ENCODE data around the gene CHMP3. TPM values are rescaled to one million over a fixed set of nuclear protein-coding genes. Genes with fewer than 3 reads are reported as not detected.
"Not testable (repeated sequence)": the region's sequence is repeated elsewhere in the genome, so short reads cannot be mapped to it uniquely, and the experiment has no call there.

The CHMP3 gene
- polyA plus RNA-seq, 1 of the 3 experiments (the other 2 are of a cell fraction) = 75.3 TPM

- Histone ChIP-seq H3K27ac (ENCODE audit: low read depth in 2 of 2, low read length in 1 of 2) (no peak overlapping the region), H3K9ac (no peak overlapping the region), H4K20me1 (ENCODE audit: insufficient read depth) (no peaks in the 10 kb centered on the region), H3F3A (replicated peaks; ENCODE audit: insufficient read depth) (no peaks in the 10 kb centered on the region), H3K27me3 (ENCODE audit: insufficient read depth) (no peaks in the 10 kb centered on the region), H3K4me2 (no peak overlapping the region), H3K9me3 (no peaks in the 10 kb centered on the region), H2AFZ (ENCODE audit: low read depth) (no peak overlapping the region), H3K4me1 (ENCODE audit: control insufficient read depth in 1 of 2, insufficient read depth in 2 of 2, low read depth in 1 of 2, low read length in 1 of 2) (no peaks in the 10 kb centered on the region; a peak in 2 of 4 replicates), H3K9me2 (no peaks in the 10 kb centered on the region), H3K79me2 (ENCODE audit: insufficient read depth) (no peaks in the 10 kb centered on the region), H3K4me3 (ENCODE audit: low read depth in 2 of 2, low read length in 1 of 2) (no peak overlapping the region), H3K36me3 (replicated peaks in 1 of 2; ENCODE audit: control insufficient read depth in 1 of 2, insufficient read depth in 2 of 2, low read length in 1 of 2) (peaks cover 24 to 72% of the 10 kb centered on the region in 2 experiments)
- TF ChIP-seq RCOR1 (IDR thresholded peaks at IDR 0.05; ENCODE audit: low read length) (no peak), RFX5 (IDR thresholded peaks at IDR 0.05; ENCODE audit: low read length) (no peak), SIN3A (IDR thresholded peaks at IDR 0.05; ENCODE audit: borderline replicate concordance, low read depth, low read length) (no peak), TAF1 (IDR thresholded peaks at IDR 0.05; ENCODE audit: borderline replicate concordance, low read depth, low read length) (no peak), RAD21 (IDR thresholded peaks at IDR 0.05; ENCODE audit: low read length) (no peak), FOSL2 (IDR thresholded peaks at IDR 0.05; ENCODE audit: borderline replicate concordance, low read depth) (no peak), EP300 (IDR thresholded peaks at IDR 0.05; ENCODE audit: borderline replicate concordance in 1 of 2, low read depth in 1 of 2, low read length in 1 of 2) (no peak), JUND (IDR thresholded peaks at IDR 0.05) (no peak)
- TF ChIP-seq, protein P1, sequence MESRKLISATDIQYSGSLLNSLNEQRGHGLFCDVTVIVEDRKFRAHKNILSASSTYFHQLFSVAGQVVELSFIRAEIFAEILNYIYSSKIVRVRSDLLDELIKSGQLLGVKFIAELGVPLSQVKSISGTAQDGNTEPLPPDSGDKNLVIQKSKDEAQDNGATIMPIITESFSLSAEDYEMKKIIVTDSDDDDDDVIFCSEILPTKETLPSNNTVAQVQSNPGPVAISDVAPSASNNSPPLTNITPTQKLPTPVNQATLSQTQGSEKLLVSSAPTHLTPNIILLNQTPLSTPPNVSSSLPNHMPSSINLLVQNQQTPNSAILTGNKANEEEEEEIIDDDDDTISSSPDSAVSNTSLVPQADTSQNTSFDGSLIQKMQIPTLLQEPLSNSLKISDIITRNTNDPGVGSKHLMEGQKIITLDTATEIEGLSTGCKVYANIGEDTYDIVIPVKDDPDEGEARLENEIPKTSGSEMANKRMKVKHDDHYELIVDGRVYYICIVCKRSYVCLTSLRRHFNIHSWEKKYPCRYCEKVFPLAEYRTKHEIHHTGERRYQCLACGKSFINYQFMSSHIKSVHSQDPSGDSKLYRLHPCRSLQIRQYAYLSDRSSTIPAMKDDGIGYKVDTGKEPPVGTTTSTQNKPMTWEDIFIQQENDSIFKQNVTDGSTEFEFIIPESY (IDR thresholded peaks at IDR 0.05; ENCODE audit: borderline replicate concordance, low read depth) = no peak
- TF ChIP-seq, protein P2, sequence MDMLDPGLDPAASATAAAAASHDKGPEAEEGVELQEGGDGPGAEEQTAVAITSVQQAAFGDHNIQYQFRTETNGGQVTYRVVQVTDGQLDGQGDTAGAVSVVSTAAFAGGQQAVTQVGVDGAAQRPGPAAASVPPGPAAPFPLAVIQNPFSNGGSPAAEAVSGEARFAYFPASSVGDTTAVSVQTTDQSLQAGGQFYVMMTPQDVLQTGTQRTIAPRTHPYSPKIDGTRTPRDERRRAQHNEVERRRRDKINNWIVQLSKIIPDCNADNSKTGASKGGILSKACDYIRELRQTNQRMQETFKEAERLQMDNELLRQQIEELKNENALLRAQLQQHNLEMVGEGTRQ (IDR thresholded peaks at IDR 0.05; ENCODE audit: borderline replicate concordance, low read depth, low read length) = no peak
- CTCF ChIA-PET = no interaction called here
- WGBS (ENCODE audit: low lambda C conversion rate) = 82% methylated on average over 6 of the region's 6 CpGs
- DNase-seq = no peak
- POLR2A ChIA-PET = no interaction called here
Measured at GRCh38 chr2:86499326-86499725, 63.9 kb downstream of the CHMP3 start.

DNA sequence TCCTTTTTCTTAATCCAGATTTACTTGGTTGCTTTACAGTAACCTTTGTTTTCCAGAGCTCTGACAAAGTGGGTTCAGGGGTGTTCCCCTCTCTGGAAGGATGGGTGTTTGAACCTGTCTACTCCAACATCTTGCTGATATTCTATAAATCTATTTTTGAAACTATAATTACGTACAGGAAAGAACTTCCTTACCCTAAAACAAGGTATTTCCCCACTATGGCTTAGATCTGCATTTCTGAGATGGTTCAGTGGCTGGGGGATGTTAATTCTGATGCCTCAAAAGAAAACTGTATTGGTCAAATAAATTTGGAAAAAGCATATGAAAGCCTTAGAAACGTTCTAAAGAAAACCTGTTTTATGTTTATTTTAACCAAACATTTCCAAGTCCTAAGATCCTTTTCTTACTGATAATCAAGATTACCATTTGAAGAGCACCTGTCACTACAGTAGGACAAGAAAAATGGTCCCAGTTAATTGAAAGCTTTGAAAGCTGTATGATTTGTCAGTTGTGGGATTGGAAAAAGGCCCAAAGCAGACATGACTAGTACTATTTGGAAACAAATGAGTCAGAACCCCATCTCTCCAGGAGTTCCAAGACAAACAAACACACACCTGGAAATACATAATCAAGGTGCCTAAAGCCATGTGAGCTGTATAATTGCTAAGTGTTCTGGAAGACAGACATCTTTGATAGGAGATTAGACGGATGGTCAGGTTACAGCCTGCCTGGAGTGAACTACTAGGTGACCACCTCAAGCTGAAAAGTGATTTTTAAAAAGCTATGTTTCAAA is 64.6 kb downstream of the CHMP3 start:
- H2AFZ ChIP-seq (ENCODE audit: low read depth) = no peak overlapping the region
- no peak overlapping the region for H3K4me3 ChIP-seq (ENCODE audit: low read depth in 2 of 2, low read length in 1 of 2)
- peaks cover 26 to 78% of the 10 kb centered on the region in 2 experiments for H3K36me3 ChIP-seq (replicated peaks in 1 of 2; ENCODE audit: control insufficient read depth in 1 of 2, insufficient read depth in 2 of 2, low read length in 1 of 2)
- ChIA-PET POLR2A (no interaction called here), CTCF (no interaction called here)
- H3F3A ChIP-seq (replicated peaks; ENCODE audit: insufficient read depth) = no peaks in the 10 kb centered on the region
- no peak for DNase-seq
- H3K9ac ChIP-seq = no peak overlapping the region
- H3K9me3 ChIP-seq = no peaks in the 10 kb centered on the region
- no peak overlapping the region for H3K4me2 ChIP-seq
- TF ChIP-seq, protein P3, sequence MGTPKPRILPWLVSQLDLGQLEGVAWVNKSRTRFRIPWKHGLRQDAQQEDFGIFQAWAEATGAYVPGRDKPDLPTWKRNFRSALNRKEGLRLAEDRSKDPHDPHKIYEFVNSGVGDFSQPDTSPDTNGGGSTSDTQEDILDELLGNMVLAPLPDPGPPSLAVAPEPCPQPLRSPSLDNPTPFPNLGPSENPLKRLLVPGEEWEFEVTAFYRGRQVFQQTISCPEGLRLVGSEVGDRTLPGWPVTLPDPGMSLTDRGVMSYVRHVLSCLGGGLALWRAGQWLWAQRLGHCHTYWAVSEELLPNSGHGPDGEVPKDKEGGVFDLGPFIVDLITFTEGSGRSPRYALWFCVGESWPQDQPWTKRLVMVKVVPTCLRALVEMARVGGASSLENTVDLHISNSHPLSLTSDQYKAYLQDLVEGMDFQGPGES (IDR thresholded peaks at IDR 0.05; ENCODE audit: low read depth, low read length) = no peak
- TF ChIP-seq GATA2 (CRISPR knock-in tag; IDR thresholded peaks at IDR 0.05) (no peak), JUND (IDR thresholded peaks at IDR 0.05) (no peak), RFX5 (IDR thresholded peaks at IDR 0.05; ENCODE audit: low read length) (no peak), PBX3 (IDR thresholded peaks at IDR 0.05) (no peak), TAF1 (IDR thresholded peaks at IDR 0.05; ENCODE audit: borderline replicate concordance, low read depth, low read length) (no peak)
- TF ChIP-seq, protein P2 (IDR thresholded peaks at IDR 0.05; ENCODE audit: borderline replicate concordance, low read depth, low read length) = no peak
- no peaks in the 10 kb centered on the region for H3K9me2 ChIP-seq
- H3K27ac ChIP-seq (ENCODE audit: low read depth in 2 of 2, low read length in 1 of 2) = no peak overlapping the region
- H3K4me1 ChIP-seq (ENCODE audit: control insufficient read depth in 1 of 2, insufficient read depth in 2 of 2, low read depth in 1 of 2, low read length in 1 of 2) = no peaks in the 10 kb centered on the region; a peak in 2 of 4 replicates
- H3K79me2 ChIP-seq (ENCODE audit: insufficient read depth) = no peaks in the 10 kb centered on the region
- 87% methylated on average over 3 of the region's 3 CpGs for WGBS (ENCODE audit: low lambda C conversion rate)
- H3K27me3 ChIP-seq (ENCODE audit: insufficient read depth) = no peaks in the 10 kb centered on the region
- H4K20me1 ChIP-seq (ENCODE audit: insufficient read depth) = no peaks in the 10 kb centered on the region

GRCh38 chr2:86496391-86496790 is 66.9 kb downstream of the CHMP3 start:
- peaks cover 47 to 86% of the 10 kb centered on the region in 2 experiments for H3K36me3 ChIP-seq (replicated peaks in 1 of 2; ENCODE audit: control insufficient read depth in 1 of 2, insufficient read depth in 2 of 2, low read length in 1 of 2)
- POLR2A ChIA-PET; H3K27me3 ChIP-seq (ENCODE audit: insufficient read depth); H4K20me1 ChIP-seq (ENCODE audit: insufficient read depth); H3K4me1 ChIP-seq (ENCODE audit: control insufficient read depth in 1 of 2, insufficient read depth in 2 of 2, low read depth in 1 of 2, low read length in 1 of 2); H3F3A ChIP-seq (replicated peaks; ENCODE audit: insufficient read depth); H3K9me2 ChIP-seq; H3K79me2 ChIP-seq (ENCODE audit: insufficient read depth); H3K4me2 ChIP-seq; H3K9me3 ChIP-seq; H2AFZ ChIP-seq (ENCODE audit: low read depth); H3K27ac ChIP-seq (ENCODE audit: low read depth in 2 of 2, low read length in 1 of 2); H3K9ac ChIP-seq; DNase-seq; H3K4me3 ChIP-seq (ENCODE audit: low read depth in 2 of 2, low read length in 1 of 2): not testable (repeated sequence)
- 91% methylated on average over 3 of the region's 3 CpGs for WGBS (ENCODE audit: low lambda C conversion rate)
- CTCF ChIA-PET = interaction anchor here (1.1 kb wide), 1 partner anchor 11 kb away, joined by 3 read pairs; no protein-coding TSS in a partner anchor
